Neuronal stem cell (in vitro differentiated cells): ENCODE data around the gene HSD17B8.
A peak's percentile ranks its signal among the peaks of the same experiment; 100 is the strongest.

ENCODE experiments used
- DNase-seq: peaks from one replicate; pipeline ENCODE4 v3.0.0-alpha.2; 2013; ENCODE audit warnings: low spot score
- H2AFZ ChIP-seq: one replicate; pipeline ENCODE4 v1.6.1; 2013; ENCODE audit warnings: mild to moderate bottlenecking, low read length, inconsistent platforms
- H2AK5ac ChIP-seq: 2 replicates; pipeline ENCODE4 v1.6.1; 2013; ENCODE audit warnings: low read depth, mild to moderate bottlenecking, inconsistent platforms, low read length, moderate library complexity, mixed read lengths
- H2BK120ac ChIP-seq: 2 replicates; pipeline ENCODE4 v1.6.1; 2013; ENCODE audit warnings: low read depth, mild to moderate bottlenecking, inconsistent platforms, low read length, moderate library complexity, mixed read lengths
- H2BK12ac ChIP-seq: one replicate; pipeline ENCODE4 v1.6.1; 2013; ENCODE audit warnings: low read length, inconsistent platforms
- H2BK15ac ChIP-seq: 2 replicates; pipeline ENCODE4 v1.6.1; 2013; ENCODE audit warnings: mild to moderate bottlenecking, low read length, inconsistent platforms, mixed read lengths
- H2BK5ac ChIP-seq: one replicate; pipeline ENCODE4 v1.6.1; 2013; ENCODE audit warnings: inconsistent platforms, mild to moderate bottlenecking, low read length, moderate library complexity
- H3K14ac ChIP-seq: one replicate; pipeline ENCODE4 v1.6.1; 2013; ENCODE audit warnings: low read length, inconsistent platforms
- H3K18ac ChIP-seq: 2 replicates; pipeline ENCODE4 v1.6.1; 2013; ENCODE audit warnings: low read length, inconsistent platforms
- H3K23ac ChIP-seq: 2 replicates; pipeline ENCODE4 v1.6.1; 2013; ENCODE audit warnings: low read depth, mild to moderate bottlenecking, mixed read lengths, low read length, inconsistent platforms; ENCODE audit not compliant: poor library complexity
- H3K27ac ChIP-seq: replicated peaks from 3 replicates; pipeline ENCODE4 v1.5.1; 2013; ENCODE audit warnings: low read length, inconsistent platforms
- H3K27me3 ChIP-seq, 3 experiments: 2 replicates each; pipeline ENCODE4 v1.6.1; 2013; ENCODE audit warnings: low read length in 3 of 3, mild to moderate bottlenecking in 2 of 3, inconsistent platforms in 1 of 3, low read depth in 1 of 3, mixed read lengths in 1 of 3, moderate library complexity in 1 of 3; ENCODE audit not compliant: control insufficient read depth in 3 of 3, insufficient read depth in 3 of 3
- H3K36me3 ChIP-seq, 2 donors: replicated peaks in 1 of 2; 2 replicates each; pipeline ENCODE4 v1.6.1; 2013; ENCODE audit warnings: low read length in 2 of 2; ENCODE audit not compliant: control insufficient read depth in 2 of 2, insufficient read depth in 2 of 2
- H3K4ac ChIP-seq: 2 replicates; pipeline ENCODE4 v1.6.1; 2013; ENCODE audit warnings: inconsistent platforms, mild to moderate bottlenecking, low read length, moderate library complexity
- H3K4me1 ChIP-seq, 2 donors: 1 replicate in 1 of 2; 2 replicates in 1 of 2; pipeline ENCODE4 v1.6.1; 2013; ENCODE audit warnings: low read length in 2 of 2, low read depth in 1 of 2; ENCODE audit not compliant: control insufficient read depth in 2 of 2, insufficient read depth in 1 of 2
- H3K4me2 ChIP-seq: one replicate; pipeline ENCODE4 v1.6.1; 2013; ENCODE audit warnings: mild to moderate bottlenecking, low read length, inconsistent platforms; ENCODE audit not compliant: insufficient read depth, poor library complexity, severe bottlenecking
- H3K4me3 ChIP-seq, 2 donors: 2 replicates each; pipeline ENCODE4 v1.5.1; 2013; ENCODE audit warnings: low read length in 2 of 2, mild to moderate bottlenecking in 2 of 2, inconsistent platforms in 1 of 2, moderate library complexity in 1 of 2
- H3K79me1 ChIP-seq: one replicate; pipeline ENCODE4 v1.6.1; 2013; ENCODE audit warnings: low read depth, mild to moderate bottlenecking, inconsistent platforms, low read length, moderate library complexity
- H3K9ac ChIP-seq: one replicate; pipeline ENCODE4 v1.6.1; 2013; ENCODE audit warnings: mild to moderate bottlenecking, low read depth, low read length, inconsistent platforms; ENCODE audit not compliant: poor library complexity
- H3K9me3 ChIP-seq, 2 donors: replicated peaks in 1 of 2; 2 replicates each; pipeline versions ENCODE3 to v1.6.1; 2013; ENCODE audit warnings: low read length in 2 of 2, mild to moderate bottlenecking in 2 of 2, inconsistent platforms in 1 of 2, low read depth in 1 of 2, mixed read lengths in 1 of 2, moderate library complexity in 1 of 2; ENCODE audit not compliant: control insufficient read depth in 2 of 2, insufficient read depth in 1 of 2
- H4K8ac ChIP-seq: one replicate; pipeline ENCODE4 v1.6.1; 2013; ENCODE audit warnings: low read depth, mild to moderate bottlenecking, inconsistent platforms, low read length, moderate library complexity
- H4K91ac ChIP-seq: one replicate; pipeline ENCODE4 v1.6.1; 2013; ENCODE audit warnings: low read length, low read depth, mild to moderate bottlenecking, inconsistent platforms; ENCODE audit not compliant: poor library complexity
- WGBS, 2 donors: extraction: QIAGEN DNeasy Blood & Tissue Kit; methylation state at CpG; one replicate each; pipeline ENCODE4 v1.1.7; 2013; ENCODE audit warnings: missing lambda C conversion rate in 2 of 2, mixed read lengths in 1 of 2; ENCODE audit not compliant: insufficient read length in 2 of 2, insufficient replicate concordance in 1 of 2; ENCODE audit errors: extremely low coverage in 2 of 2; 5-methylcytosine and 5-hydroxymethylcytosine counted together

HSD17B8 gene

GRCh38 chr6:33176906-33177305 is 27.5 kb upstream of the HSD17B8 start:
- peaks cover 0 to 3% of the 10 kb centered on the region in 2 donors for H3K4me1 ChIP-seq
- H2BK12ac ChIP-seq = no peak overlapping the region
- H3K9me3 ChIP-seq = no peaks in the 10 kb centered on the region
- H2BK15ac ChIP-seq = no peak overlapping the region
- no peak overlapping the region for H3K27ac ChIP-seq
- H3K9ac ChIP-seq = no peak overlapping the region
- H3K4ac ChIP-seq = no peak overlapping the region
- H4K8ac ChIP-seq = no peak overlapping the region
- no peak overlapping the region for H2BK5ac ChIP-seq
- H2BK120ac ChIP-seq = no peak overlapping the region
- no peak overlapping the region for H3K14ac ChIP-seq
- H3K18ac ChIP-seq = no peak overlapping the region
- H3K36me3 ChIP-seq = no peaks in the 10 kb centered on the region
- H3K79me1 ChIP-seq = peaks cover 2% of the 10 kb centered on the region
- H3K23ac ChIP-seq = no peak overlapping the region
- H2AK5ac ChIP-seq = peak overlapping the region; percentile 81
- no CpG with 5 or more reads among the region's 7 CpGs for WGBS, 2 donors
- H3K4me2 ChIP-seq = no peak overlapping the region
- peaks cover 0 to 10% (median 0%) of the 10 kb centered on the region in 3 experiments for H3K27me3 ChIP-seq
- no peak overlapping the region for H2AFZ ChIP-seq
- H3K4me3 ChIP-seq = no peak overlapping the region
- H4K91ac ChIP-seq = no peak overlapping the region
- DNase-seq = no peak

- no peak overlapping the region for H4K91ac ChIP-seq
- no peak for DNase-seq
These were observed 26.7 kb upstream of the HSD17B8 start for GRCh38 chr6:33177552-33178446.

GRCh38 chr6:33178755-33179475 is 25.5 kb upstream of the HSD17B8 start:
- no CpG with 5 or more reads among the region's 10 CpGs for WGBS, 2 donors
- Histone ChIP-seq H3K18ac (peak overlapping the region; percentile 52), H2AFZ (no peak overlapping the region), H3K4me1 (peaks cover 0 to 3% of the 10 kb centered on the region in 2 donors), H3K23ac (no peak overlapping the region), H2BK15ac (peak overlapping the region; percentile 42), H4K8ac (no peak overlapping the region), H3K4me3 (no peak overlapping the region), H2BK12ac (peak overlapping the region; percentile 31), H3K9me3 (peaks cover 0 to 8% of the 10 kb centered on the region in 2 donors), H3K9ac (no peak overlapping the region), H2BK120ac (no peak overlapping the region), H3K14ac (no peak overlapping the region), H2AK5ac (peak overlapping the region; percentile 97), H2BK5ac (peak overlapping the region; percentile 19), H3K4me2 (no peak overlapping the region), H3K27me3 (peaks cover 0 to 10% (median 0%) of the 10 kb centered on the region in 3 experiments), H3K36me3 (no peaks in the 10 kb centered on the region), H4K91ac (no peak overlapping the region), H3K4ac (no peak overlapping the region), H3K27ac (no peak overlapping the region), H3K79me1 (no peaks in the 10 kb centered on the region)
- DNase-seq = no peak

More at GRCh38 chr6:33177552-33178446, 26.7 kb upstream of the HSD17B8 start:
- Histone ChIP-seq H3K23ac (no peak overlapping the region), H2BK15ac (peak overlapping the region; percentile 85), H3K36me3 (no peaks in the 10 kb centered on the region), H3K79me1 (peaks cover 2% of the 10 kb centered on the region), H2BK12ac (no peak overlapping the region), H3K14ac (no peak overlapping the region), H2BK5ac (peak overlapping the region; percentile 29), H3K4me3 (no peak overlapping the region), H3K27ac (no peak overlapping the region), H3K4me2 (no peak overlapping the region), H3K27me3 (peaks cover 0 to 10% (median 0%) of the 10 kb centered on the region in 3 experiments), H2BK120ac (no peak overlapping the region), H2AK5ac (peak overlapping the region; percentile 97), H3K18ac (peak overlapping the region; percentile 85), H3K4me1 (peaks cover 0 to 3% of the 10 kb centered on the region in 2 donors), H2AFZ (no peak overlapping the region), H4K8ac (no peak overlapping the region), H3K4ac (no peak overlapping the region), H3K9me3 (peaks cover 0 to under 1% of the 10 kb centered on the region in 2 donors), H3K9ac (peak overlapping the region; percentile 4)
- WGBS, 2 donors = no CpG with 5 or more reads among the region's 19 CpGs

- Histone ChIP-seq H3K23ac (no peak overlapping the region), H3K4me3 (no peak overlapping the region), H3K9me3 (peaks cover 0 to 10% of the 10 kb centered on the region in 2 donors), H3K4me2 (no peak overlapping the region), H2AK5ac (peak overlapping the region; percentile 8), H3K9ac (no peak overlapping the region), H3K4ac (no peak overlapping the region), H2BK5ac (peak overlapping the region; percentile 88), H4K91ac (no peak overlapping the region), H4K8ac (no peak overlapping the region), H3K27ac (no peak overlapping the region), H3K79me1 (no peaks in the 10 kb centered on the region), H3K4me1 (peaks cover 0 to 3% of the 10 kb centered on the region in 2 donors), H2BK120ac (no peak overlapping the region), H3K27me3 (peaks cover 0 to 10% (median 0%) of the 10 kb centered on the region in 3 experiments), H2BK12ac (no peak overlapping the region), H3K36me3 (no peaks in the 10 kb centered on the region), H3K18ac (no peak overlapping the region), H2AFZ (no peak overlapping the region), H3K14ac (no peak overlapping the region), H2BK15ac (no peak overlapping the region)
- DNase-seq = no peak
- no CpG with 5 or more reads among the region's 7 CpGs for WGBS, 2 donors
These were observed 23.3 kb upstream of the HSD17B8 start for GRCh38 chr6:33181141-33181540.
